ENCODE data around the gene DTNBP1.

GRCh38 chr6:15708231-15708630, 45.4 kb upstream of the DTNBP1 start:
- TF ChIP-seq CHD2 (IDR thresholded peaks at IDR 0.05; ENCODE audit: low read length): no peak
- no peak for TF ChIP-seq ZNF274 (IDR thresholded peaks at IDR 0.05; ENCODE audit: borderline replicate concordance, extremely low read depth, low read length)
- no peak for TF ChIP-seq POLR2A (IDR thresholded peaks at IDR 0.05; ENCODE audit: control extremely low read depth in 1 of 2, low read depth in 2 of 2, low read length in 2 of 2)
- TF ChIP-seq RXRA (IDR thresholded peaks at IDR 0.05; ENCODE audit: insufficient read depth, low read depth, low read length): no peak
- no peak for TF ChIP-seq SRF (IDR thresholded peaks at IDR 0.05; ENCODE audit: low read depth, low read length)
- no peak for TF ChIP-seq CTCF (IDR thresholded peaks at IDR 0.05; ENCODE audit: control extremely low read depth in 1 of 3, insufficient read depth in 1 of 3, low read depth in 1 of 3, low read length in 3 of 3)
- TF ChIP-seq RAD21 (IDR thresholded peaks at IDR 0.05 in 1 of 2, conservative IDR thresholded peaks at IDR 0.05 in 1 of 2; ENCODE audit: low read depth in 2 of 2, low read length in 2 of 2): no peak
- no peak for TF ChIP-seq MAFK (IDR thresholded peaks at IDR 0.05; ENCODE audit: low read depth, low read length)
- no peak for TF ChIP-seq EGR1 (IDR thresholded peaks at IDR 0.05; ENCODE audit: borderline replicate concordance, low read depth, low read length)
- TF ChIP-seq BRCA1 (IDR thresholded peaks at IDR 0.05; ENCODE audit: low read depth, low read length): no peak
- TF ChIP-seq POLR2AphosphoS5 (IDR thresholded peaks at IDR 0.05; ENCODE audit: low read depth, low read length): no peak
